ENCODE results near the gene ME3.

- TF ChIP-seq CTCF (conservative IDR thresholded peaks at IDR 0.05; ENCODE audit: low read length) (no peak), EZH2phosphoT487 (IDR thresholded peaks at IDR 0.05; ENCODE audit: borderline replicate concordance, low read depth, low read length) (no peak)
Measured at GRCh38 chr11:86669424-86669823, 3.0 kb downstream of the ME3 start.
